ENCODE data around the gene KBTBD13. TPM values are rescaled to one million over a fixed set of nuclear protein-coding genes. Genes with fewer than 3 reads are reported as not detected.

The KBTBD13 gene
- total RNA-seq, 1 experiment from 2014 or later = not detected

- Mint-ChIP-seq H3K9me3 (ENCODE audit: unreplicated experiment) (no peaks in the 10 kb centered on the region), H3K36me3 (ENCODE audit: insufficient read depth, unreplicated experiment) (no peaks in the 10 kb centered on the region), H3K27me3 (ENCODE audit: insufficient read depth, unreplicated experiment) (peaks cover 6% of the 10 kb centered on the region), H3K4me1 (ENCODE audit: insufficient read depth, unreplicated experiment) (peaks cover 4% of the 10 kb centered on the region), H3K27ac (ENCODE audit: low read depth, unreplicated experiment) (no peak overlapping the region), H3K4me3 (ENCODE audit: unreplicated experiment) (no peak overlapping the region)
- TF ChIP-seq CTCF (IDR thresholded peaks at IDR 0.05; ENCODE audit: unreplicated experiment) = no peak
- intact Hi-C loops (cut with micrococcal nuclease) = no loop called here
- DNase-seq (ENCODE audit: unreplicated experiment) = no peak
- ChIA-PET CTCF (interaction anchor here (0.6 to 0.9 kb wide), 3 partner anchors 13 to 122 kb away, joined by 3 read pairs; no protein-coding TSS in a partner anchor), POLR2A (interaction anchor here (0.5 to 0.7 kb wide), 2 partner anchors 15 to 1432 kb away, joined by 3 read pairs; no protein-coding TSS in a partner anchor)
- no TSS peak for BruUV-seq (replicated peaks)
Observed at GRCh38 chr15:65060641-65061397, 15.7 kb upstream of the KBTBD13 start.

- Mint-ChIP-seq H3K27ac (ENCODE audit: low read depth, unreplicated experiment) (no peak overlapping the region), H3K9me3 (ENCODE audit: unreplicated experiment) (no peaks in the 10 kb centered on the region), H3K4me1 (ENCODE audit: insufficient read depth, unreplicated experiment) (peaks cover 5% of the 10 kb centered on the region), H3K36me3 (ENCODE audit: insufficient read depth, unreplicated experiment) (no peaks in the 10 kb centered on the region), H3K27me3 (ENCODE audit: insufficient read depth, unreplicated experiment) (peaks cover 18% of the 10 kb centered on the region), H3K4me3 (ENCODE audit: unreplicated experiment) (no peak overlapping the region)
- CTCF ChIA-PET = interaction anchor here (0.6 to 1.3 kb wide), 2 partner anchors 13 to 39 kb away, joined by 3 read pairs; no protein-coding TSS in a partner anchor
- no TSS peak for BruUV-seq (replicated peaks)
- POLR2A ChIA-PET = no interaction called here
- intact Hi-C loops (cut with micrococcal nuclease) = no loop called here
- no peak for DNase-seq (ENCODE audit: unreplicated experiment)
- no peak for TF ChIP-seq CTCF (IDR thresholded peaks at IDR 0.05; ENCODE audit: unreplicated experiment)
Observed at GRCh38 chr15:65062061-65062460, 14.5 kb upstream of the KBTBD13 start.

- no peak overlapping the region for H3K27ac Mint-ChIP-seq (ENCODE audit: low read depth, unreplicated experiment)
- no peak for DNase-seq (ENCODE audit: unreplicated experiment)
- peaks cover 25% of the 10 kb centered on the region for H3K27me3 Mint-ChIP-seq (ENCODE audit: insufficient read depth, unreplicated experiment)
- intact Hi-C loops (cut with micrococcal nuclease) = no loop called here
- POLR2A ChIA-PET = no interaction called here
- CTCF ChIA-PET = interaction anchor here (0.8 to 1.3 kb wide), 2 partner anchors 8 to 39 kb away, joined by 3 read pairs; no protein-coding TSS in a partner anchor
- no peaks in the 10 kb centered on the region for H3K36me3 Mint-ChIP-seq (ENCODE audit: insufficient read depth, unreplicated experiment)
- H3K4me3 Mint-ChIP-seq (ENCODE audit: unreplicated experiment) = no peak overlapping the region
- TF ChIP-seq CTCF (IDR thresholded peaks at IDR 0.05; ENCODE audit: unreplicated experiment) = no peak
- no TSS peak for BruUV-seq (replicated peaks)
- H3K9me3 Mint-ChIP-seq (ENCODE audit: unreplicated experiment) = no peaks in the 10 kb centered on the region
- H3K4me1 Mint-ChIP-seq (ENCODE audit: insufficient read depth, unreplicated experiment) = peaks cover 6% of the 10 kb centered on the region
Observed at GRCh38 chr15:65062726-65063125, 13.8 kb upstream of the KBTBD13 start.

GRCh38 chr15:65066001-65066634 lies 10.4 kb upstream of the KBTBD13 start:
- BruUV-seq (replicated peaks) = no TSS peak
- peaks cover 35% of the 10 kb centered on the region for H3K27me3 Mint-ChIP-seq (ENCODE audit: insufficient read depth, unreplicated experiment)
- H3K9me3 Mint-ChIP-seq (ENCODE audit: unreplicated experiment) = no peaks in the 10 kb centered on the region
- no peak for TF ChIP-seq CTCF (IDR thresholded peaks at IDR 0.05; ENCODE audit: unreplicated experiment)
- no peak for DNase-seq (ENCODE audit: unreplicated experiment)
- peaks cover 6% of the 10 kb centered on the region for H3K4me1 Mint-ChIP-seq (ENCODE audit: insufficient read depth, unreplicated experiment)
- no peak overlapping the region for H3K27ac Mint-ChIP-seq (ENCODE audit: low read depth, unreplicated experiment)
- intact Hi-C loops (cut with micrococcal nuclease) = no loop called here
- CTCF ChIA-PET = interaction anchor here (0.7 to 1.0 kb wide), 4 partner anchors 11 to 37 kb away, joined by 3 to 6 read pairs (median 4); no protein-coding TSS in a partner anchor
- no peaks in the 10 kb centered on the region for H3K36me3 Mint-ChIP-seq (ENCODE audit: insufficient read depth, unreplicated experiment)
- H3K4me3 Mint-ChIP-seq (ENCODE audit: unreplicated experiment) = no peak overlapping the region
- POLR2A ChIA-PET = interaction anchor here (0.6 to 0.7 kb wide), 2 partner anchors 66 to 215 kb away, joined by 3 to 4 read pairs; no protein-coding TSS in a partner anchor
